ENCODE measurements around the gene SUSD5. TPM values are rescaled to one million over a fixed set of nuclear protein-coding genes. Genes with fewer than 3 reads are reported as not detected.

SUSD5 gene
- total and polyA plus RNA-seq, 7 experiments from 2014 or later: 0.25 TPM; not detected in 6

GRCh38 chr3:33159981-33160380 is 58.6 kb downstream of the SUSD5 start:
- Histone ChIP-seq H3K27me3 (ENCODE audit: control insufficient read depth in 2 of 2, insufficient read depth in 2 of 2, low read length in 2 of 2) (no peaks in the 10 kb centered on the region), H3K4me1 (ENCODE audit: control insufficient read depth in 2 of 2, insufficient read depth in 2 of 2, low read length in 2 of 2) (no peaks in the 10 kb centered on the region), H3K36me3 (ENCODE audit: control insufficient read depth in 2 of 3, insufficient read depth in 3 of 3, low read length in 3 of 3) (no peaks in the 10 kb centered on the region), H3K4me3 (ENCODE audit: low read length) (no peak overlapping the region), H3K9me3 (ENCODE audit: control insufficient read depth in 2 of 3, low read length in 3 of 3) (no peaks in the 10 kb centered on the region), H3K27ac (ENCODE audit: low read depth, low read length) (no peak overlapping the region)
- no peak for DNase-seq
- no peak for ATAC-seq
- intact Hi-C loops (cut with micrococcal nuclease): no loop called here
- no peaks in the 10 kb centered on the region for H3K4me1 Mint-ChIP-seq
- H3K4me3 Mint-ChIP-seq: no peak overlapping the region
- no peaks in the 10 kb centered on the region for H3K36me3 Mint-ChIP-seq
- no peak overlapping the region for H3K27ac Mint-ChIP-seq
- CTCF ChIA-PET: no interaction called here
- H3K9me3 Mint-ChIP-seq: no peaks in the 10 kb centered on the region
- peaks cover 22 to 53% (median 35%) of the 10 kb centered on the region in 5 donors for H3K27me3 Mint-ChIP-seq
- POLR2A ChIA-PET: no interaction called here

DNA sequence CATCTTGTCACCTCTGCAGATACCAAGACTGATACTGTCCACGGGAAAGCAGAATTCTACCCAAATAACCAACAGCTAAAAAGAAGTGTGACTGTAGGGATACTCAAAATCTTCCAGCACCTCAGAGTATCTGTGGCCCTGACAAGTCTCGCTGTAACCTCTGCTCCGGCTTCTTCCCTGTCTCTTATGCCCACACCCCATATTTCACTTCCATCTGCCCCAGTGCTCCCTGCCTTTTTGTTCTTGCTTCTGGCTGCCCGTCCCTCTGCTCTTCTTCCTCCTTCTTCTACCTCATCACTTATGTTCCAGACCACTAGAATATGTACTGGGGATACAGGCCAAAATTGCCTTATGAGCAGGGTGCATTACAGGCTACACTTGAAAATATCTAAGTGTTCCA is 59.4 kb downstream of the SUSD5 start:
- POLR2A ChIA-PET: no interaction called here
- peaks cover 22 to 56% (median 33%) of the 10 kb centered on the region in 5 donors for H3K27me3 Mint-ChIP-seq
- CTCF ChIA-PET: no interaction called here

DNA sequence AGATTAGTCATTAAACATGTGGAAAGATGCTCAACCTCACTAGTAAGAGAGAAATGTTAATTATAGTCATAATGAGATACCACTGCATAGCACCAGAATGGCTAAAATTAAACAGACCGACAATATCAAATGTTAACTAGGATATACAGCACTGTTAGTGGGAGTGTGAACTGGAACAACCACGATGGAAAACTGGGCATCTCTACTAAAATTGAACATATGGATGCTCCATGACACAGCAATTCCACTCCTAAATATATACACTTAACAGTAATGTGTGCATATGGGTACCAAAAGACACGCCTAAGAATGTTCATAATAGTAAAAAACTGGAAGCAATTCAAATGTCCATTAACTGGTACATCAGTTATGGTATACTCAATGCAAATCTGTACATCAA is 63.3 kb downstream of the SUSD5 start:
- no peak overlapping the region for H3K27ac Mint-ChIP-seq
- ATAC-seq (no peak), DNase-seq (no peak)
- peaks cover 0 to 3% (median 0%) of the 10 kb centered on the region in 7 donors for H3K4me1 Mint-ChIP-seq
- no peak overlapping the region for H3K4me3 Mint-ChIP-seq
- no peak overlapping the region for H3K4me3 ChIP-seq (ENCODE audit: low read length)
- POLR2A ChIA-PET: no interaction called here
- peaks cover 13 to 54% (median 28%) of the 10 kb centered on the region in 5 donors for H3K27me3 Mint-ChIP-seq
- intact Hi-C loops (cut with micrococcal nuclease): no loop called here
- no peaks in the 10 kb centered on the region for H3K27me3 ChIP-seq (ENCODE audit: control insufficient read depth in 2 of 2, insufficient read depth in 2 of 2, low read length in 2 of 2)
- H3K4me1 ChIP-seq (ENCODE audit: control insufficient read depth in 2 of 2, insufficient read depth in 2 of 2, low read length in 2 of 2): no peaks in the 10 kb centered on the region
- H3K9me3 Mint-ChIP-seq: peaks cover 0 to 2% (median 0%) of the 10 kb centered on the region in 11 donors
- no peaks in the 10 kb centered on the region for H3K9me3 ChIP-seq (ENCODE audit: control insufficient read depth in 2 of 3, low read length in 3 of 3)
- no peaks in the 10 kb centered on the region for H3K36me3 Mint-ChIP-seq
- CTCF ChIA-PET: no interaction called here
- no peaks in the 10 kb centered on the region for H3K36me3 ChIP-seq (ENCODE audit: control insufficient read depth in 2 of 3, insufficient read depth in 3 of 3, low read length in 3 of 3)
- no peak overlapping the region for H3K27ac ChIP-seq (ENCODE audit: low read depth, low read length)

More for the DNA sequence above, 59.4 kb downstream of the SUSD5 start:
- intact Hi-C loops (cut with micrococcal nuclease): no loop called here
- Mint-ChIP-seq H3K9me3 (no peaks in the 10 kb centered on the region), H3K36me3 (no peaks in the 10 kb centered on the region), H3K4me1 (no peaks in the 10 kb centered on the region), H3K27ac (peak overlapping the region in 1 of 9 donors; percentile 0), H3K4me3 (no peak overlapping the region)
- no peak overlapping the region for H3K27ac ChIP-seq (ENCODE audit: low read depth, low read length)
- H3K4me1 ChIP-seq (ENCODE audit: control insufficient read depth in 2 of 2, insufficient read depth in 2 of 2, low read length in 2 of 2): no peaks in the 10 kb centered on the region
- no peak for ATAC-seq
- no peaks in the 10 kb centered on the region for H3K27me3 ChIP-seq (ENCODE audit: control insufficient read depth in 2 of 2, insufficient read depth in 2 of 2, low read length in 2 of 2)
- DNase-seq: no peak
- H3K4me3 ChIP-seq (ENCODE audit: low read length): no peak overlapping the region
- no peaks in the 10 kb centered on the region for H3K36me3 ChIP-seq (ENCODE audit: control insufficient read depth in 2 of 3, insufficient read depth in 3 of 3, low read length in 3 of 3)
- H3K9me3 ChIP-seq (ENCODE audit: control insufficient read depth in 2 of 3, low read length in 3 of 3): no peaks in the 10 kb centered on the region

DNA sequence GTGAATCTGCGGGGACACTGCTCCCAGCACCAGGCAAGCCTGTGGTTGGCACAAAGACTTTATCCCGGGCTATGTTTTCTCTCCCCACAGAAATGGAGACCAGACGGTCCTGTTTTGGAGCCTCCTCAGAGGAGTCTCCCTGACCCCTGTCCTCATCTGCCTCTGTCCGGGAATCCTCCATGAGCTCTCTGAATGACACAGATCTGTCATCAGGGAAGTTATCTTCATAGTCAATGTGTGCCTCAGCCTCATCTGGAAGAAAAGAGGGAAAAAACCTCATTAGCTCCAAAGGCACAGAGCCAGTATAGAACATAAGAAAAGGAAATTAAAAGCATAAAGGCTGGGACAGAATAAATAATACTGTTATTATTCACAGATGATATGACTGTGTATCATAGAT is 64.8 kb downstream of the SUSD5 start:
- H3K27me3 Mint-ChIP-seq: peaks cover 9 to 45% (median 22%) of the 10 kb centered on the region in 5 donors
- ChIA-PET CTCF (no interaction called here), POLR2A (no interaction called here)
- H3K27ac Mint-ChIP-seq: no peak overlapping the region
- H3K4me1 Mint-ChIP-seq: peaks cover 0 to 5% (median 0%) of the 10 kb centered on the region in 7 donors
- Histone ChIP-seq H3K36me3 (ENCODE audit: control insufficient read depth in 2 of 3, insufficient read depth in 3 of 3, low read length in 3 of 3) (no peaks in the 10 kb centered on the region), H3K9me3 (ENCODE audit: control insufficient read depth in 2 of 3, low read length in 3 of 3) (no peaks in the 10 kb centered on the region), H3K27me3 (ENCODE audit: control insufficient read depth in 2 of 2, insufficient read depth in 2 of 2, low read length in 2 of 2) (no peaks in the 10 kb centered on the region), H3K27ac (ENCODE audit: low read depth, low read length) (no peak overlapping the region), H3K4me3 (ENCODE audit: low read length) (no peak overlapping the region), H3K4me1 (ENCODE audit: control insufficient read depth in 2 of 2, insufficient read depth in 2 of 2, low read length in 2 of 2) (no peaks in the 10 kb centered on the region)
- H3K36me3 Mint-ChIP-seq: no peaks in the 10 kb centered on the region
- intact Hi-C loops (cut with micrococcal nuclease): no loop called here
- H3K4me3 Mint-ChIP-seq: no peak overlapping the region
- DNase-seq: no peak
- no peak for ATAC-seq
- peaks cover 0 to 2% (median 0%) of the 10 kb centered on the region in 11 donors for H3K9me3 Mint-ChIP-seq

DNA sequence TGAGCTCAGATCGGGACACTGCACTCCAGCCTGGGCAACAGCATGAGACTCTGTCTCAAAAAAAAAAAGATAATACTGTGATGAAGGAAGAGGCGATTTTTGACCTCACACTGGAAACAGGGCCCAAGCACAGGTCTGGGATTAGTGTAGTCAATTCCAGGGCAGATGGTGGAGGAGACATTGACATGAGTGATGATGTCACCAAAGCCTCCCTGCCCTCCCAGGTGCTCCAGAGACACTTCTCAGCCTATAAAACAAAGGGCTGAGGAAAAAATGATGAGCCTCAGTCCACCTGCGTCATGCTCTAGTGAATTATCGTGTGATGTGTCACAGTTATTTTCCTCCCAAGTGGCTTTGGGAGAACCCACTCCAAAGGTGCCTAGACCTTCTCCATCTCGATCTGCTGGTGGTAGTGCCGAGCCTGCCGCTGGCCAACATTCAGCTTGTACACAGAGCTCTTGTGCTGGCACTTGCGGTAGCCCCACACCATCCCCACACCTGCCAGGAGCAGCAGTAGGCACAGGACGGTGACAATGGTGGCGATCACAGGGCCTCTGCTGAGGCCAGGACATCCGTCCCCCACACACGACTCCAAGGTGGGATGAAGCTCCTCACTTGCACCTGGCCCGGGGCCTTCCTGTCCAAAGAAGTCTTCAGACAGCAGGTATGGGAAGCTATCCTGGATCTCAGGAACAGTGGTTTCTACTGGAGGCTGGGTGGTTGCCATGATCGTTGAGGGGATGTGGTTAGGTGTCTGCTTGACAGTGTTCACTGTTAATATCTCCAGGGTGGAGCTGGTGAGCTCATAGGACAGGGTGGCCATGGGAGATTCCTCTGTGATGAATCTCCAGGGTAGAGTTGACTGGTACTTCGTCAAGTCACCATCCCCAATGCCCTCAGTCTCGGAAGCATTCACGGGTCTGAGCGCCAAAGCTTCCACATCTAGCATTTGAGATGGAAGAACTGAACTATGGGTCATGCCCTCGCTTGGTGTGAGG is 65.9 kb downstream of the SUSD5 start:
- Mint-ChIP-seq H3K9me3 (peaks cover 0 to 2% (median 0%) of the 10 kb centered on the region in 11 donors), H3K27ac (no peak overlapping the region), H3K4me1 (peaks cover 0 to 6% (median 0%) of the 10 kb centered on the region in 7 donors), H3K4me3 (no peak overlapping the region), H3K36me3 (no peaks in the 10 kb centered on the region), H3K27me3 (peaks cover 12 to 38% (median 16%) of the 10 kb centered on the region in 5 donors)
- Histone ChIP-seq H3K27ac (ENCODE audit: low read depth, low read length) (no peak overlapping the region), H3K4me1 (ENCODE audit: control insufficient read depth in 2 of 2, insufficient read depth in 2 of 2, low read length in 2 of 2) (no peaks in the 10 kb centered on the region), H3K9me3 (ENCODE audit: control insufficient read depth in 2 of 3, low read length in 3 of 3) (no peaks in the 10 kb centered on the region), H3K27me3 (ENCODE audit: control insufficient read depth in 2 of 2, insufficient read depth in 2 of 2, low read length in 2 of 2) (no peaks in the 10 kb centered on the region), H3K36me3 (ENCODE audit: control insufficient read depth in 2 of 3, insufficient read depth in 3 of 3, low read length in 3 of 3) (no peaks in the 10 kb centered on the region), H3K4me3 (ENCODE audit: low read length) (no peak overlapping the region)
- ATAC-seq (no peak), DNase-seq (no peak)
- CTCF ChIA-PET: no interaction called here
- POLR2A ChIA-PET: no interaction called here
- intact Hi-C loops (cut with micrococcal nuclease): no loop called here

GRCh38 chr3:33149342-33149741 is 69.3 kb downstream of the SUSD5 start:
- Mint-ChIP-seq H3K4me3 (no peak overlapping the region), H3K36me3 (peaks cover 0 to 8% (median 0%) of the 10 kb centered on the region in 5 donors), H3K27ac (no peak overlapping the region), H3K27me3 (peaks cover 6 to 17% (median 12%) of the 10 kb centered on the region in 5 donors), H3K4me1 (peaks cover 0 to 6% (median 0%) of the 10 kb centered on the region in 7 donors), H3K9me3 (peaks cover 0 to 2% (median 0%) of the 10 kb centered on the region in 11 donors)
- Histone ChIP-seq H3K9me3 (ENCODE audit: control insufficient read depth in 2 of 3, low read length in 3 of 3) (no peaks in the 10 kb centered on the region), H3K27ac (ENCODE audit: low read depth, low read length) (no peak overlapping the region), H3K4me3 (ENCODE audit: low read length) (no peak overlapping the region), H3K4me1 (ENCODE audit: control insufficient read depth in 2 of 2, insufficient read depth in 2 of 2, low read length in 2 of 2) (no peaks in the 10 kb centered on the region), H3K27me3 (ENCODE audit: control insufficient read depth in 2 of 2, insufficient read depth in 2 of 2, low read length in 2 of 2) (no peaks in the 10 kb centered on the region), H3K36me3 (ENCODE audit: control insufficient read depth in 2 of 3, insufficient read depth in 3 of 3, low read length in 3 of 3) (no peaks in the 10 kb centered on the region)
- DNase-seq: no peak
- ATAC-seq: peak; percentile 48
- intact Hi-C loops (cut with micrococcal nuclease): no loop called here
- POLR2A ChIA-PET: no interaction called here
- CTCF ChIA-PET: no interaction called here

Data from naive thymus-derived CD4-positive, alpha-beta T cell (primary cell).